Karpas-422 (cell line): Measurements from ENCODE around the gene TTC4. TPM values are rescaled to one million over a fixed set of nuclear protein-coding genes. Genes with fewer than 3 reads are reported as not detected.

Experiments
- DNase-seq: peaks from one replicate; pipeline ENCODE4 v3.0.0-alpha.2; 2015
- H2AFZ ChIP-seq: fragments of 200-600 bp; sonication (generic); 2 replicates; pipeline ENCODE4 v1.6.1; 2014; ENCODE audit warnings: antibody characterized with exemption, low read length, mixed read lengths
- H3K27ac ChIP-seq: fragments of 200-600 bp; sonication (generic); 2 replicates; pipeline ENCODE4 v1.5.1; 2014; ENCODE audit warnings: mild to moderate bottlenecking, low read length, moderate library complexity
- H3K27me3 ChIP-seq: fragments of 200-600 bp; sonication (generic); 2 replicates; pipeline ENCODE4 v1.6.1; 2014; ENCODE audit warnings: low read length, mixed read lengths
- H3K36me3 ChIP-seq: fragments of 200-600 bp; sonication (generic); 2 replicates; pipeline ENCODE4 v1.6.1; 2014; ENCODE audit warnings: low read length, mixed read lengths; ENCODE audit not compliant: insufficient read depth
- H3K4me1 ChIP-seq: fragments of 200-600 bp; sonication (generic); 2 replicates; pipeline ENCODE4 v1.6.1; 2014; ENCODE audit warnings: mild to moderate bottlenecking, low read length, mixed read lengths
- H3K4me2 ChIP-seq: fragments of 200-600 bp; sonication (generic); 2 replicates; pipeline ENCODE4 v1.6.1; 2014; ENCODE audit warnings: low read length, low read depth, mild to moderate bottlenecking; ENCODE audit not compliant: poor library complexity, severe bottlenecking
- H3K4me3 ChIP-seq: fragments of 200-600 bp; sonication (generic); 2 replicates; pipeline ENCODE4 v1.5.1; 2014; ENCODE audit warnings: mild to moderate bottlenecking, antibody characterized with exemption, low read length, mixed read lengths
- H3K79me2 ChIP-seq: fragments of 200-600 bp; sonication (generic); 2 replicates; pipeline ENCODE4 v1.6.1; 2014; ENCODE audit warnings: mild to moderate bottlenecking, low read length, mixed read lengths
- H3K9ac ChIP-seq: fragments of 200-600 bp; sonication (generic); 2 replicates; pipeline ENCODE4 v1.6.0; 2014; ENCODE audit warnings: low read length
- H3K9me2 ChIP-seq: fragments of 200-600 bp; sonication (generic), shearing (Covaris generic); replicated peaks from 2 replicates; pipeline ENCODE4 v1.6.0; 2014; ENCODE audit warnings: mild to moderate bottlenecking, low read length, moderate library complexity; ENCODE audit not compliant: insufficient read depth
- H3K9me3 ChIP-seq: fragments of 300-700, 200-600 bp; sonication (generic); 2 replicates; pipeline ENCODE4 v1.6.1; 2014; ENCODE audit warnings: low read length, mixed read lengths
- H4K20me1 ChIP-seq: fragments of 200-600 bp; sonication (generic); 2 replicates; pipeline ENCODE4 v1.6.1; 2014; ENCODE audit warnings: mild to moderate bottlenecking, antibody characterized with exemption, low read length, low read depth; ENCODE audit not compliant: insufficient read depth
- total RNA-seq: library from RNA; depleted of rRNA; stranded (reverse); fragments of >200 nt; shearing (Covaris generic); gene quantifications from 2 replicates; pipeline ENCODE4 v1.2.3, GENCODE V29; 2014; ENCODE audit warnings: low replicate concordance

TTC4 gene
- total RNA-seq, 1 experiment from 2014 or later: 26.5 TPM

DNA sequence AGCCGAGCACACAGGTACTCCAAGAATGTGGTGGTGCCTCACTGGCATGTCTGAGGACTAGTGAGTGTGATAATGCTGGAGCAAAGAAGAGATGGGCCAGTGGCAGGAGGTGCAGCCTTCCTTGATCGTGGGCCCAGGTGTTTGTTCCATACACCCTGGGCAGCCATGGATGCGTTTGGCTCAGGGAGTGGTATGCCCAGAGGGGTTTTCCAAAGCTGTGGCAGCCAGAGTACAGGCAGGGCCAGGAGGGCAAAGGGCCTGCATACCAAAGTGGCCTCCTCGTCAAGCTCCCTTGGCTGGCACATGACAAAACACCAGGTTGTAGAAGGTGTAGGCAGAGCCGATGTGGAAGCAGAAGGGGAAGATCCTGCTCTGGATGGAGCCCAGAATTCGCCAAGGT, 29.6 kb downstream of the TTC4 start:
- H3K9me2 ChIP-seq: no peaks in the 10 kb centered on the region
- H3K9me3 ChIP-seq: no peaks in the 10 kb centered on the region
- H3K27me3 ChIP-seq: no peaks in the 10 kb centered on the region
- no peak overlapping the region for H3K27ac ChIP-seq
- no peak for DNase-seq
- H3K4me2 ChIP-seq: no peak overlapping the region
- 0 out of 2 replicates have a peak, but pooled peaks cover 6% of the 10 kb centered on the region for H4K20me1 ChIP-seq
- no peak overlapping the region for H3K4me3 ChIP-seq
- peaks cover 4% of the 10 kb centered on the region; the same call in 1 of the 2 replicates for H3K36me3 ChIP-seq
- no peaks in the 10 kb centered on the region for H3K79me2 ChIP-seq
- no peaks in the 10 kb centered on the region for H3K4me1 ChIP-seq
- no peak overlapping the region for H2AFZ ChIP-seq
- no peak overlapping the region for H3K9ac ChIP-seq

DNA sequence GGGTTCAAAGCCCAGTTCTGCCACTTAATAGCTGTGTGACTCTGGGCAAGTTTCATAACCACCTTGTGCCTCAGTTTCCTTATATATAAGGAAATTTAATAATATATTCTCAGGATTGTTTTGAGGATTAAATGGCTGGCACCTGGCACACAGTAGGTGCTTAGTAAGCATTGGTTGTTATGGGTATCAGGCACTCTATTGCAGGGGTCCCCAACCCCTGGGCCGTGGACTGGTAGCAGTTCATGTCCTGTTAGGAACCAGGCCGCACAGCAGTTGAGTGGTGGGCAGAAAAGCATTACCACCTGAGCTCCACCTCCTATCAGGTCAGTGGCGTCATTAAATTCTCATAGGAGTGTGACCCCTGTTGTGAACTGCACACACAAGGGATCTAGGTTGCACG, 30.2 kb downstream of the TTC4 start:
- Histone ChIP-seq H3K9me2 (no peaks in the 10 kb centered on the region), H3K4me2 (no peak overlapping the region), H4K20me1 (0 out of 2 replicates have a peak, but pooled peaks cover 6% of the 10 kb centered on the region), H3K9me3 (no peaks in the 10 kb centered on the region), H3K36me3 (peaks cover 4% of the 10 kb centered on the region; the same call in 1 of the 2 replicates), H3K27me3 (no peaks in the 10 kb centered on the region), H3K27ac (no peak overlapping the region), H2AFZ (no peak overlapping the region), H3K4me1 (no peaks in the 10 kb centered on the region), H3K79me2 (no peaks in the 10 kb centered on the region), H3K4me3 (no peak overlapping the region), H3K9ac (no peak overlapping the region)
- no peak for DNase-seq

DNA sequence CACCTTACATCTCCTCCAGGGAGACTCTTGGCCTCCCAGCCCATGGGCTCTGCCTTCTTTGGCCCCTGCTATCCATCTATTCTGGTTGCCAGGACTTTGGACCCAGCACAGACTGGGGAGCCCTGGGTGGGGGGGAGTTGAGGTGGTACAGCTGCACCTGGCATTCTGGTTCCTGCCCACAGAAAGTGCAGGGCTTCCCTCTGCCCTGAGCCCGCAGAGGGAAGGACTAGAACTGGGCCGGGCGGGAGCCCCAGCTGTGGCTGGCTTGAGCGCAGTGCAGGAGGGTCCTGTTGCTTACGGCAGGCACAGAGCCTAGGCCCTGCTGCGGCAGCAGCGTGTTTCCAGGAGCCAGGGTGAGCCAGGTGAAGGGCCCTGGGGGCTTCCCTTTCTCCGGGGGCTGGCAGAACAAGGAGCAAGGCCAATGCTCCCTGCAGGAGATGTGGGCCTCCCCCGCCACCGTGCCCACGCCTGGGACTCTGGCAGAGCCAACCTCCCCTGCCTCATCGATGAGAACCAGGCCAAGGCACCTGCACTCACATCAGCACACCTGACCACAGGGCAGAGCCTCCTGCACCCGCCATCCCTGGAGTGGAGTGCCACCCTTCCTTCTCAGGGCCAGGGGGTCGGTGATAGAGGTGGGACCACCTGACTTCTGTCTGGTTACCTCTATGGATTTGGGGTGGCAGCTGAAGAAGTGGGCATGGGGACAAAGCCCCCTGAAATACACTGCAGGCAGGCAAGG, 32.6 kb downstream of the TTC4 start:
- Histone ChIP-seq H4K20me1 (no peaks in the 10 kb centered on the region), H3K4me2 (no peak overlapping the region), H3K27ac (no peak overlapping the region), H3K79me2 (no peaks in the 10 kb centered on the region), H3K4me1 (no peaks in the 10 kb centered on the region), H3K9me3 (no peaks in the 10 kb centered on the region), H3K9ac (no peak overlapping the region), H3K36me3 (no peaks in the 10 kb centered on the region), H3K4me3 (no peak overlapping the region), H3K9me2 (no peaks in the 10 kb centered on the region), H2AFZ (no peak overlapping the region), H3K27me3 (no peaks in the 10 kb centered on the region)
- no peak for DNase-seq

DNA sequence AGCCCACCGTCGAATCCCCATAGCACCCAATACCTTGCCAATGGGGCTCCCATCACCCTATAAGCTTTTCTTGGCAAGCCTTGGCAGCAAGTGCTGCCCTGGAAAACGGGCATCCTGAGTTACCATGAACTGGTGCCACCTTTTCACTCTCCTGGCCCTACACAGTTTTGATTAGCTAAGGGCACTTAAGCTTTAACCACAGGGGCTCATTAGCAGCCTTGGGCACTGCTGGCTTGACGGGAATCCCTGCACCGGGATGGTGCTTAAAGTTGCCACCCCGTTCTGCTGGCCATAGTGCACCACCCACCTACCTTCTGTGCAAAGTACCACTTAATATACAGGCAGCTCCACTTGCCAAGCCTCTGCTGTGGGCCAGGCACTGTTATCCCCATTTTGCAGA, 34.9 kb downstream of the TTC4 start:
- no peaks in the 10 kb centered on the region for H4K20me1 ChIP-seq
- no peaks in the 10 kb centered on the region for H3K27me3 ChIP-seq
- no peaks in the 10 kb centered on the region for H3K9me3 ChIP-seq

DNA sequence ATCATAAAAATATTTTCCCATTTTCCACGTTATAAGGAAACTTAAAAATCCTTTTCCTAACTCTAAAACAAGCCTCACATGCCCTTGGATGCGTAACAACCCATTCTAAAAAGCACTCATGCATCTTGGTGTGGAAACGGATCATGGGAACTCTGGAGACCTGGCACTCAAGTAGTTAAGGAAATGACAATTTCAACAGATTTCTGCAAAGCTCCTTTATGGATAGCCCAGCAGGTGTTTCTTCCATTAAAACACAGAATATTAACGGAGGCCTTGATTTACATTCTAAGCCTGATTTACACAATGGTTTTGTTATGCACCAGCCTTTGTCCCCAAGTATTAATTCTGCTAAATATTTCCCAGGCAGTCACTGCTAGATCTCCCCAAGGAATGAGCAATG, 35.8 kb downstream of the TTC4 start:
- Histone ChIP-seq H3K9me2 (no peaks in the 10 kb centered on the region), H3K4me2 (no peak overlapping the region), H3K4me3 (no peak overlapping the region), H4K20me1 (no peaks in the 10 kb centered on the region), H3K79me2 (no peaks in the 10 kb centered on the region), H3K27me3 (no peaks in the 10 kb centered on the region), H3K9ac (no peak overlapping the region), H3K4me1 (no peaks in the 10 kb centered on the region), H3K36me3 (no peaks in the 10 kb centered on the region), H3K27ac (no peak overlapping the region), H2AFZ (no peak overlapping the region), H3K9me3 (no peaks in the 10 kb centered on the region)
- DNase-seq: no peak

More for the DNA sequence above, 34.9 kb downstream of the TTC4 start:
- Histone ChIP-seq H3K27ac (no peak overlapping the region), H3K9ac (no peak overlapping the region), H3K4me2 (no peak overlapping the region), H2AFZ (no peak overlapping the region), H3K36me3 (no peaks in the 10 kb centered on the region), H3K79me2 (no peaks in the 10 kb centered on the region), H3K4me3 (no peak overlapping the region), H3K4me1 (no peaks in the 10 kb centered on the region), H3K9me2 (no peaks in the 10 kb centered on the region)
- DNase-seq: no peak

DNA sequence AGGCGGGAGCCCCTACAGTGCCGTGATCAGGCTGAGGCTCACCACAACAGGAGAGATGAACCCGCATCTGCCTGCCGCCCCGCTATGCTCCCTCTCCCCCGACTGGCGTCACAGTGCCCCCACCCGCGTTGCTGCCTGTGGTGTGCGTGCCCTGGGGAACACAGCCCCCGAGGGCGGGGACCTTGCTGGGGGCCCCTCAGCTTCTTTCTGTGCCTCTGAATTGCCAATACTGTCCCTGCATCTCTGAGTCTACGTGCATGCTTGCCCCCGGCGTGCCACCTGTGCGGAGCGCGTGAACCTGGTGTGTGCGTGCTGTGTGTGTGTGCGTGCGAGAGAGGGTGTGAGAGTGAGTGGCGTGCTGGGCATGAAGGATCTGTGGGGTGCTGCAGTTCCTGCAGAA, 38.4 kb downstream of the TTC4 start:
- no peak overlapping the region for H3K4me2 ChIP-seq
- no peaks in the 10 kb centered on the region for H3K79me2 ChIP-seq
- no peak overlapping the region for H3K9ac ChIP-seq

DNA sequence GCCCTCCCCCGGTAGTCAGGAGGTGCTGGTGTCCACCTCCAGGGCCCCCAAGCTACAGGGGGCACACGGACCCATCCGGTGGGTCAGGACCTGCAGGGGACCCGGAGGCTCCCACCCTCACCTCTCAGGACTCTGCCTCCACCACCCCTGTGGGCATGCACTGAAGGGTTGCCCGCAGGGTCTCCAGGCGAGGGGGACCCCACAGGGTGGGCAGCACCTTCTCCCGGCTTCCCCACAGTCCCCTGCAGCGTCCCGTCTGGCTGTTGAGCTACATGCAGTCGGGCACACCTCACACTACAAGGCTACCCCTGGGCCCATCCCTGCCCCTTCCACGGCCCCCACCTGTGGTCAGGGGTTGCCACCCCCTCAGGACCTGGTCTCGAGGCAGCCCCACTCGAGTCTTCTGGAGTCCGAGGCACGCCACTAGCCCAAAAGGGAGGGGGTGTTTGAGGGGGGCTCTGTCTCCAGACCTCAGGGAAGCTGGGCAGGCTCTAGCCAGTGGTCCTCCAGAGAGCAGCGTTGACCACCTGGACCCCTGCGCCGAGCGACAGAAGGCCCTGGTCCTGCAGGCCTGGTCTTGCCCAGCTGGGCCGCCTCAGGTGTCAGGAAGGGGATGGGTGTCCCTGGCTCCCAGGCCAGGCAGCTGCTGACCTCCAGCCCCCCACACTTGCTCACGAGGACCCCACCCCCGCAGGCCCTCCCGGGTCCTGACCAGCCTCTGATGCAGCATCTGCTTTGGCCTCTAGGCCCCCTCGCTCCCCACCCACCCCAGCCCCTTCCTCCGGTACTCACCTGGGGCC, 39.0 kb downstream of the TTC4 start:
- Histone ChIP-seq H3K4me2 (no peak overlapping the region), H3K4me3 (no peak overlapping the region), H4K20me1 (no peaks in the 10 kb centered on the region), H3K9ac (no peak overlapping the region), H3K27ac (no peak overlapping the region), H2AFZ (no peak overlapping the region), H3K79me2 (no peaks in the 10 kb centered on the region), H3K9me2 (no peaks in the 10 kb centered on the region), H3K36me3 (no peaks in the 10 kb centered on the region; the same call in 1 of the 2 replicates), H3K27me3 (no peaks in the 10 kb centered on the region), H3K9me3 (no peaks in the 10 kb centered on the region), H3K4me1 (no peaks in the 10 kb centered on the region)
- no peak for DNase-seq

More for the DNA sequence above, 38.4 kb downstream of the TTC4 start:
- Histone ChIP-seq H2AFZ (no peak overlapping the region), H3K4me3 (no peak overlapping the region), H3K27ac (no peak overlapping the region), H4K20me1 (no peaks in the 10 kb centered on the region), H3K27me3 (no peaks in the 10 kb centered on the region), H3K9me2 (no peaks in the 10 kb centered on the region), H3K4me1 (no peaks in the 10 kb centered on the region), H3K36me3 (no peaks in the 10 kb centered on the region; the same call in 1 of the 2 replicates), H3K9me3 (no peaks in the 10 kb centered on the region)
- no peak for DNase-seq

DNA sequence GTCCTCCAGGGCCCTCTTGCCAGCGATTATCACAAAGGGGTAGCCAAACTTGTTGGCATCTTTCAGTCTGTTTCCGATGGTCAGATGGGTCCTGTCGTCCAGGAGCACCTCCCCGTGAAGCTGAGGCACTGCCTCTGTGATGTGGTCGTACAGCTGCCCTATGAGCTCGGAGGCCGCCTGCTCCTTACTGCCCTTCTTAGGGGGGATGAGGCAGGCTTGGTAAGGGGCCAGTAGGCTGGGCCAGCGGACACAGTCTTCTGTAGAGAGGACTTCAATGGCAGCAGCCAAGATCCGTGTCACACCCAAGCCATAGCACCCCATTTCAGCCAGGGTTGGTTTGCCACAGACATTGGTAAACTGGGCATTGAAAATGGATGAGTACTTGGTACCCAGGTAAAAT, 42.2 kb downstream of the TTC4 start:
- Histone ChIP-seq H3K79me2 (peaks cover 15% of the 10 kb centered on the region), H3K4me1 (peaks cover 13% of the 10 kb centered on the region), H2AFZ (no peak overlapping the region), H3K4me3 (no peak overlapping the region), H3K27me3 (no peaks in the 10 kb centered on the region), H3K36me3 (no peaks in the 10 kb centered on the region; the same call in 1 of the 2 replicates), H3K9ac (no peak overlapping the region), H3K9me3 (no peaks in the 10 kb centered on the region), H3K9me2 (no peaks in the 10 kb centered on the region), H3K27ac (no peak overlapping the region), H4K20me1 (no peaks in the 10 kb centered on the region), H3K4me2 (no peak overlapping the region)
- no peak for DNase-seq
